Endothelial cell of umbilical vein (primary cell): ENCODE results near the gene TRIM45.

ENCODE experiments used
- CTCF ChIP-seq, 2 donors: IDR thresholded peaks; 1 replicate in 1 of 2; 2 replicates in 1 of 2; pipeline ENCODE4 v1.5.1; 2011; ENCODE audit warnings: low read length in 2 of 2, mild to moderate bottlenecking in 2 of 2, moderate library complexity in 2 of 2, control low read depth in 1 of 2, inconsistent platforms in 1 of 2, low read depth in 1 of 2; ENCODE audit not compliant: insufficient read depth in 1 of 2; ENCODE audit errors: extremely low read depth in 1 of 2
- EZH2 ChIP-seq: IDR thresholded peaks from 2 replicates; pipeline ENCODE4 v1.6.1; 2012; ENCODE audit warnings: borderline replicate concordance, low read depth, mild to moderate bottlenecking, moderate library complexity, low read length, inconsistent platforms; ENCODE audit not compliant: severe bottlenecking
- GATA2 ChIP-seq: IDR thresholded peaks from 2 replicates; pipeline ENCODE4 v1.7.0; 2011; ENCODE audit warnings: low read depth, mild to moderate bottlenecking, moderate library complexity, mixed read lengths, low read length; ENCODE audit not compliant: insufficient read length, insufficient read depth
- JUN ChIP-seq: IDR thresholded peaks from 2 replicates; pipeline ENCODE4 v1.6.1; 2011; ENCODE audit warnings: borderline replicate concordance, low read depth; ENCODE audit not compliant: insufficient read length, insufficient read depth
- MAX ChIP-seq: IDR thresholded peaks from 2 replicates; pipeline ENCODE4 v1.6.1; 2011; ENCODE audit not compliant: insufficient read depth, insufficient read length
- MYC ChIP-seq: IDR thresholded peaks from one replicate; pipeline ENCODE4 v1.6.1; 2011; ENCODE audit warnings: mild to moderate bottlenecking, low read depth, low read length
- POLR2A ChIP-seq: IDR thresholded peaks from 2 replicates; pipeline ENCODE4 v1.6.1; 2012; ENCODE audit warnings: low read depth, mild to moderate bottlenecking, control low read depth, low read length
- POLR2AphosphoS5 ChIP-seq: IDR thresholded peaks from 2 replicates; pipeline ENCODE4 v1.6.1; 2012; ENCODE audit warnings: low read depth, mild to moderate bottlenecking, control low read depth, low read length, moderate library complexity; ENCODE audit not compliant: insufficient read depth

- no peak for TF ChIP-seq JUN
- TF ChIP-seq POLR2AphosphoS5: no peak
- no peak for TF ChIP-seq MAX
- TF ChIP-seq POLR2A: no peak
- no peak for TF ChIP-seq CTCF (IDR thresholded peaks at IDR 0.05; ENCODE audit: extremely low read depth in 1 of 2, insufficient read depth in 1 of 2, low read depth in 1 of 2, low read length in 2 of 2)
- TF ChIP-seq EZH2: no peak
- no peak for TF ChIP-seq GATA2
- no peak for TF ChIP-seq MYC
Observed at GRCh38 chr1:117101334-117101733, 20.2 kb downstream of the TRIM45 start.
